NT2/D1 (cell line): ENCODE results near the gene LCNL1.

Source experiments
- SUZ12 ChIP-seq: IDR thresholded peaks from 2 replicates; pipeline ENCODE4 v1.6.1; 2011; ENCODE audit not compliant: insufficient read length, insufficient read depth; ENCODE audit errors: extremely low read depth
- YY1 ChIP-seq: IDR thresholded peaks from 2 replicates; pipeline ENCODE4 v1.6.1; 2011; ENCODE audit not compliant: insufficient read length, insufficient read depth
- ZNF274 ChIP-seq: IDR thresholded peaks from 2 replicates; pipeline ENCODE4 v1.6.1; 2011; ENCODE audit warnings: mild to moderate bottlenecking, low read depth, low read length

GRCh38 chr9:137009217-137009616, 26.4 kb downstream of the LCNL1 start:
- TF ChIP-seq SUZ12 (no peak), ZNF274 (no peak), YY1 (no peak)
